Transverse colon (tissue), 3 donors: ENCODE data around the gene SUSD6.

Experiments used
- CTCF ChIP-seq, 5 experiments: fragments of 200-600 bp in 3 of 5; fragments of 450-650 bp in 2 of 5; sonication (generic) in 3 of 5; IDR thresholded peaks; 1 replicate in 2 of 5; 2 replicates in 3 of 5; pipeline ENCODE4 v1.5.1; 2016 to 2017; ENCODE audit warnings: antibody characterized with exemption in 5 of 5, inconsistent platforms in 3 of 5, mild to moderate bottlenecking in 2 of 5, moderate library complexity in 1 of 5
- EP300 ChIP-seq: sonication (generic); formaldehyde crosslinking; IDR thresholded peaks from one replicate; pipeline ENCODE4 v1.6.1; 2017; ENCODE audit warnings: antibody characterized with exemption, low read depth
- POLR2A ChIP-seq: fragments of 450-650 bp; IDR thresholded peaks from one replicate; pipeline ENCODE4 v1.6.1; 2016; ENCODE audit warnings: antibody characterized with exemption, mild to moderate bottlenecking, moderate library complexity

GRCh38 chr14:69605738-69606137, 5.7 kb upstream of the SUSD6 start:
- TF ChIP-seq CTCF (IDR thresholded peaks at IDR 0.05) = no peak
- TF ChIP-seq EP300 = no peak
- TF ChIP-seq POLR2A = no peak
